GM10266 (cell line): ENCODE measurements around the gene ACAD11.
"Not testable (repeated sequence)": the region's sequence is repeated elsewhere in the genome, so short reads cannot be mapped to it uniquely, and the experiment has no call there.

Experiments used
- DNase-seq: peaks from one replicate; pipeline ENCODE4 v3.0.0; 2012; ENCODE audit errors: extremely low spot score
- TF ChIP-seq, protein P1 (sequence below): IDR thresholded peaks from 2 replicates; pipeline ENCODE4 v1.5.1; 2012; ENCODE audit warnings: mild to moderate bottlenecking, low read depth; ENCODE audit not compliant: control insufficient read depth, insufficient read depth; ENCODE audit errors: missing control alignments

The ACAD11 gene

DNA sequence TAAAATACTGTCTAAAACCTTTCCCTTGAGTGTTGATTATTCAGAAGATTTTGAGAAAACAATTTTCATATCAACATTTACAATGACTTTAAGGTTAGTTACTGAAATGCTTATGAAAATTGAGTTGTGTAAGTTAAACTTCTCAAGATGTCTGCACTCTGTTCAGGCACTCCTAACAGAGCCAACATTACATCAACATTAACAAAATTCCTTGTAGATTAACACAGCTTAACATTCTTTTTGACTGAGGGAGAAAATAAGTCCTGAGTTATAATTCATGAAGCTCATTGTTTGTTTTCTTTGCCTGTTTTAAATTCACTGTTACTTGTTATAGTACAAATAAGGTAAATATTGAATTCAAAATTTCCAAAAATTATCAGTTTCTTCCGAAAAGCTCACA is 53.5 kb downstream of the ACAD11 start:
- TF ChIP-seq, protein P1, sequence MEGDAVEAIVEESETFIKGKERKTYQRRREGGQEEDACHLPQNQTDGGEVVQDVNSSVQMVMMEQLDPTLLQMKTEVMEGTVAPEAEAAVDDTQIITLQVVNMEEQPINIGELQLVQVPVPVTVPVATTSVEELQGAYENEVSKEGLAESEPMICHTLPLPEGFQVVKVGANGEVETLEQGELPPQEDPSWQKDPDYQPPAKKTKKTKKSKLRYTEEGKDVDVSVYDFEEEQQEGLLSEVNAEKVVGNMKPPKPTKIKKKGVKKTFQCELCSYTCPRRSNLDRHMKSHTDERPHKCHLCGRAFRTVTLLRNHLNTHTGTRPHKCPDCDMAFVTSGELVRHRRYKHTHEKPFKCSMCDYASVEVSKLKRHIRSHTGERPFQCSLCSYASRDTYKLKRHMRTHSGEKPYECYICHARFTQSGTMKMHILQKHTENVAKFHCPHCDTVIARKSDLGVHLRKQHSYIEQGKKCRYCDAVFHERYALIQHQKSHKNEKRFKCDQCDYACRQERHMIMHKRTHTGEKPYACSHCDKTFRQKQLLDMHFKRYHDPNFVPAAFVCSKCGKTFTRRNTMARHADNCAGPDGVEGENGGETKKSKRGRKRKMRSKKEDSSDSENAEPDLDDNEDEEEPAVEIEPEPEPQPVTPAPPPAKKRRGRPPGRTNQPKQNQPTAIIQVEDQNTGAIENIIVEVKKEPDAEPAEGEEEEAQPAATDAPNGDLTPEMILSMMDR, result no peak
- no peak for DNase-seq

DNA sequence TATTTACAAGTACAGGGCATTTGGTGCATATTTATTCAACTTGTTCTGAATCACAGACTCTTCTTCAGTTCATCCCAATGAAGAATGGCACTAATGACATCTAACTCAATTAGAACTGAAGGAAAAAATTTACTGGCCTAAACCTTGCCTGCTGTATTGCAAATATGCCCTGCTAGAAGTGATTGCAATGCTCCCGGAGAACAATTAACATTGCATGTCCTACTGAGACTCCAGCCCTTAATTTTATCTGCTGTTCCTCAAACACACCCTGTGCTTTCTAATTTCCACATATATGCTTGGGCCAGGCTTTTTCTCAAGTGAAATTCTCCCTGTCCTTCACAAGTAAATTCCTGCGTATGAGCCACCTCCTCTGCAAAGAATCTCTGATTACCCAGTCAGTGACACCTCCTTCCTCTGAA is 54.2 kb downstream of the ACAD11 start:
- DNase-seq, result no peak
- TF ChIP-seq, protein P1, result no peak

DNA sequence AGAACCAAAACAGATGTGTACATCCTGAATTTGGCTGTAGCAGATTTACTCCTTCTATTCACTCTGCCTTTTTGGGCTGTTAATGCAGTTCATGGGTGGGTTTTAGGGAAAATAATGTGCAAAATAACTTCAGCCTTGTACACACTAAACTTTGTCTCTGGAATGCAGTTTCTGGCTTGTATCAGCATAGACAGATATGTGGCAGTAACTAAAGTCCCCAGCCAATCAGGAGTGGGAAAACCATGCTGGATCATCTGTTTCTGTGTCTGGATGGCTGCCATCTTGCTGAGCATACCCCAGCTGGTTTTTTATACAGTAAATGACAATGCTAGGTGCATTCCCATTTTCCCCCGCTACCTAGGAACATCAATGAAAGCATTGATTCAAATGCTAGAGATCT is 59.0 kb downstream of the ACAD11 start:
- not testable (repeated sequence) for DNase-seq

DNA sequence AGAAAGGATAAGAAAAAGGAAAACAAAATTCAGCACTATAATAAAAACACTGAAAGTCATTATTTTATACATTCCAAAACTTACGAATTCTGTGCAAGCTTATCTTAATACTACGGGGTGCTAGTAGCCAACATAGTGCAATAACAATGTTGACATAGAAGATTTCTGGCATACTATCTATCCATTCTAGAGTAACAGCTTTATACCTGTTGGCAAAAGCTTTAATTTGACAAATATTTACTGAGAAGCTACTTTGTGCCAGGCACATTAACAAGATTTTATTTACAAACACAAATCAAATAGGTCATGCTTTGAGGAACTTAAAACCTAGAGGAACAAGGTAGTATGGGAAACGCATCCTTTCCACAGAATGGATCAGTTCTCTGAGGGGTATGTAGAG is 61.4 kb downstream of the ACAD11 start:
- TF ChIP-seq, protein P1, result no peak
- DNase-seq, result no peak

DNA sequence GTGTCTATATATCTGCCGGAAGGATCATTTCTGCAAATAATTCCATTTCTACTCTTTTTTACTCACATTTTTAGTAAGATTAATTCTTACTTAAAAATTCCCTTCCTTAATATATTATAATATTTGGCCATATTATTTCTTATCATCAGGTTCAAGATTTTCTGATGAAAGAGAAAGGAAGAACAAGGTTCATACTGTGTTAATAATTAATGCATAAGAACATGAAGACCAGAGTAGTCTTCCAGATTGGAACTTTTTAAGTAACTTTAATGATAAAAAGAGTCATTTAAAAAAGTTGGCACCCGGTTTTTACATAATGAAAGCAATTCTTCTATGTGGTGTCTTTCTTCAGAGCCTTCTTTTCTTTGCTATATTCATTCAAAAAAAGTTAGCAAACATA is 61.9 kb downstream of the ACAD11 start:
- no peak for DNase-seq
- TF ChIP-seq, protein P1, result no peak

DNA sequence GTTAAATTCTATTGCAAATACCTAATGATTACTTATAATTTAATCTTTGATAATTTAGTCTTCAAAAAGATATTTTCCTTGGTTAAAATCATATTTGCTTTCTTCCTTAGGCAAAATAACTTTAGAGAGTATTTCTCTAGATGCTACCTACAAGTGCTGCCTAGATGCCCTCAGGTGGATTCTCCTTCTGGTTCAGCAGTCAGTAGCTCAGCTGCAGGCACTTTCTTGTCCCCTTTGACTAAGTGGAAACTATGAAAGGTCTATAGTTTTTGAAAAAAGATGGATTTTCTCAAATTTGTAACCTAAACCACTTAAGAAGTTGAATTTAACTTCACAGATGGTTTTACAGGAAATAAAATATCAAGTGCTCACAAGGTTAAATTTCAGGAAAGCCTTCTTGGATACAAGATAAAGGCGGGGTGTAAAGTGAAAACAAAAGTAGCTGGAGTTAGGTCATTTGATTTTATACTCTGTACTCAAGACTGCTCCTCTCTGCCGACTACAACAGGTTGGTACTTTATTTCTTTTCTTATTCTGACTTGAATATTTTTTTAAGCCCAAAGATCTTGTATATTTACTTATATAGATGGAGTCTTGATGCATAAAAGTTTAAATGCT is 62.7 kb downstream of the ACAD11 start, which contains the start of gene ACKR4:
TSS of gene ACKR4 (plus strand) at position 455 of the 618 bp plus-strand sequence. CDS start 3,128 bp downstream, outside the sequence.
- TF ChIP-seq, protein P1, result no peak
- DNase-seq, result no peak

DNA sequence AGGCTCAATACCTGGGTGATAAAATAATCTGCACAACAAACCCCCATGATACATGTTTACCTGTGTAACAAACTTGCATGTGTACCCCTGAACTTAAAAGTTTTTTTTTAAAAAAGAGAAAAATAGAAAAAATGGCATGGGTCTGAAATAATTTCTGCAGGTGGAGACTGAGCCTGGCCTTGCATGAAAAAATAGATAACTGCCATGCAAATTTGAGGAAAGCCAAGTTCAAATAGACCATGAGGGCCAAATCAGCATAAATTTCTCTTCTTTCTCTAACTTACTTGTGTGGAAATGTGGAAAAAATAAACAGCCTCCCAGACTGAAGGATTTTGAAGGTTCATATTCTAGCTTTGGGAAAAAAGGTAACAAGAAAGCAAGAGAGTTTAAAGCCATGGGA is 63.3 kb downstream of the ACAD11 start:
- TF ChIP-seq, protein P1, result no peak
- DNase-seq, result no peak

DNA sequence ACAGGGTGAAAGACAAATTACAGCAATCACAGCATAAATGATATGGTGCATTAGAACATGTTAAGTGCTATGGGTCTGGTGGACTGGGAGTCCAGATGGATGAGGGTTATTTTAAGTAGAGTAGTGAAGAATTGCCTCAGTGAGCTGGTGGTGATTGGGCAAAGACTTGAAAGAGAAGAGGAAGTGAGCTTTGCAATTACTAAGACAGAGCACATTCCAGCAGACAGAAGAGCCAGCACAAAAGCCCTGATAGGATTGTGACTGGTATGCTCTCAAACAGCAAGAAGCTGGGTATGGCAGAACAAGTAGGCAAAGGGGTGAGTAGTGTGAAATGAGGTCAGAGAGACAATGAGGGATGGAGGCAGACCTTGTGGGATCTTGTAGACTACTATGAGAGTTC is 64.6 kb downstream of the ACAD11 start:
- TF ChIP-seq, protein P1, result no peak
- no peak for DNase-seq
